DND-41 (cell line): Measurements from ENCODE around the gene BCAN.

Source experiments
- ATAC-seq: fragments of 200-7000 bp; cut with Tn5 transposase; 3 replicates; pipeline ENCODE4 v1.9.1; 2021; ENCODE audit warnings: low read depth; ENCODE audit not compliant: insufficient read depth
- DNase-seq: peaks from one replicate; pipeline ENCODE4 v3.0.0-alpha.2; 2020
- H2AFZ ChIP-seq: 2 replicates; pipeline ENCODE4 v1.6.0; 2012; ENCODE audit warnings: low read depth, low read length
- H3K27ac ChIP-seq: 2 replicates; pipeline ENCODE4 v1.5.1; 2012; ENCODE audit warnings: low read length, inconsistent platforms
- H3K27me3 ChIP-seq: fragments of 200-600 bp; sonication (generic); 2 replicates; pipeline ENCODE4 v1.6.0; 2012; ENCODE audit warnings: low read length, mild to moderate bottlenecking, inconsistent platforms; ENCODE audit not compliant: insufficient read depth, poor library complexity
- H3K36me3 ChIP-seq: 2 replicates; pipeline ENCODE4 v1.5.1; 2012; ENCODE audit warnings: low read length, inconsistent platforms; ENCODE audit not compliant: insufficient read depth
- H3K4me1 ChIP-seq: 2 replicates; pipeline ENCODE4 v1.5.1; 2012; ENCODE audit warnings: mild to moderate bottlenecking, low read length; ENCODE audit not compliant: insufficient read depth
- H3K4me2 ChIP-seq: 2 replicates; pipeline ENCODE4 v1.6.0; 2012; ENCODE audit warnings: mild to moderate bottlenecking, moderate library complexity, low read length, inconsistent platforms; ENCODE audit not compliant: insufficient read depth
- H3K4me3 ChIP-seq, 2 experiments: fragments of 200-600 bp in 1 of 2; shearing (Covaris generic) in 1 of 2; 2 replicates each; pipeline ENCODE4 v1.5.1; 2012 to 2016; ENCODE audit warnings: inconsistent platforms in 2 of 2, low read length in 2 of 2, mild to moderate bottlenecking in 2 of 2, low read depth in 1 of 2, moderate library complexity in 1 of 2
- H3K79me2 ChIP-seq: 2 replicates; pipeline ENCODE4 v1.6.0; 2012; ENCODE audit warnings: low read length, inconsistent platforms; ENCODE audit not compliant: insufficient read depth
- H3K9ac ChIP-seq: 2 replicates; pipeline ENCODE4 v1.6.0; 2012; ENCODE audit warnings: low read depth, mild to moderate bottlenecking, inconsistent platforms, low read length, moderate library complexity
- H3K9me3 ChIP-seq: 2 replicates; pipeline ENCODE4 v1.5.1; 2012; ENCODE audit warnings: low read length, moderate library complexity, mild to moderate bottlenecking, inconsistent platforms; ENCODE audit not compliant: insufficient read depth, severe bottlenecking
- H4K20me1 ChIP-seq: 2 replicates; pipeline ENCODE4 v1.6.0; 2012; ENCODE audit warnings: low read length; ENCODE audit not compliant: insufficient read depth
- CTCF ChIP-seq: IDR thresholded peaks from 2 replicates; pipeline ENCODE4 v1.5.1; 2012; ENCODE audit warnings: borderline replicate concordance, low read length, moderate library complexity, mild to moderate bottlenecking; ENCODE audit not compliant: poor library complexity, severe bottlenecking; ENCODE audit errors: extremely low read depth
- EZH2 ChIP-seq: IDR thresholded peaks from 3 replicates; pipeline ENCODE4 v1.6.1; 2012; ENCODE audit warnings: borderline replicate concordance, low read depth, mild to moderate bottlenecking, moderate library complexity, low read length, inconsistent platforms; ENCODE audit not compliant: severe bottlenecking

BCAN gene

GRCh38 chr1:156615946-156616345 lies 26.0 kb upstream of the BCAN start:
- H3K79me2 ChIP-seq: no peaks in the 10 kb centered on the region
- H3K27me3 ChIP-seq: peaks cover 7% of the 10 kb centered on the region
- no peak overlapping the region for H3K4me3 ChIP-seq
- no peaks in the 10 kb centered on the region for H4K20me1 ChIP-seq
- H3K9me3 ChIP-seq: no peaks in the 10 kb centered on the region
- H3K4me1 ChIP-seq: no peaks in the 10 kb centered on the region
- DNase-seq: no peak
- H3K36me3 ChIP-seq: no peaks in the 10 kb centered on the region
- ATAC-seq: no peak
- no peak for TF ChIP-seq CTCF
- TF ChIP-seq EZH2: no peak
- H3K4me2 ChIP-seq: no peak overlapping the region
- H2AFZ ChIP-seq: no peak overlapping the region
- H3K27ac ChIP-seq: no peak overlapping the region
- no peak overlapping the region for H3K9ac ChIP-seq

DNA sequence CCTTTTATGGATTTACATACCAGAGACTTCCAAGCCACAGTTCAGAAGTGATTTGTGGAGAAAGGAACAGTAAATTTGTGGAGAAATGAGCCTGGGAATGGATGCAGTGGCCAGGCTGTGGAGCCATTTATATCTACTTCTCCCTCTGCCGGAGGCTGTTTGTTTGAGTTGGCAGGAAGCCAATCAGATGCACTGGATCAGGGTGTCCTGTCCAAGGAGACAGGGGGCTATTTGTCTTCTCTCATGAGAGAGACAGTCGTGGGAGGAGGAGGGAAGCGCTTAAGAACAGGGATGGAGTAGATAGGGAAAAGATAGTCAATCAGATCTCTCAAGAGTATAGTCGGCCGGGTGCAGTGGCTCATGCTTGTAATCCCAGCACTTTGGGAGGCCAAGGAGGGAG lies 25.5 kb upstream of the BCAN start:
- no peak overlapping the region for H3K27ac ChIP-seq
- no peak for TF ChIP-seq EZH2
- TF ChIP-seq CTCF: no peak
- H3K9me3 ChIP-seq: no peaks in the 10 kb centered on the region
- no peaks in the 10 kb centered on the region for H3K79me2 ChIP-seq
- no peaks in the 10 kb centered on the region for H4K20me1 ChIP-seq
- H3K9ac ChIP-seq: no peak overlapping the region
- H2AFZ ChIP-seq: no peak overlapping the region
- H3K4me1 ChIP-seq: no peaks in the 10 kb centered on the region
- H3K27me3 ChIP-seq: peaks cover 7% of the 10 kb centered on the region
- no peak for ATAC-seq
- H3K36me3 ChIP-seq: no peaks in the 10 kb centered on the region
- H3K4me3 ChIP-seq: no peak overlapping the region
- no peak for DNase-seq
- H3K4me2 ChIP-seq: no peak overlapping the region

DNA sequence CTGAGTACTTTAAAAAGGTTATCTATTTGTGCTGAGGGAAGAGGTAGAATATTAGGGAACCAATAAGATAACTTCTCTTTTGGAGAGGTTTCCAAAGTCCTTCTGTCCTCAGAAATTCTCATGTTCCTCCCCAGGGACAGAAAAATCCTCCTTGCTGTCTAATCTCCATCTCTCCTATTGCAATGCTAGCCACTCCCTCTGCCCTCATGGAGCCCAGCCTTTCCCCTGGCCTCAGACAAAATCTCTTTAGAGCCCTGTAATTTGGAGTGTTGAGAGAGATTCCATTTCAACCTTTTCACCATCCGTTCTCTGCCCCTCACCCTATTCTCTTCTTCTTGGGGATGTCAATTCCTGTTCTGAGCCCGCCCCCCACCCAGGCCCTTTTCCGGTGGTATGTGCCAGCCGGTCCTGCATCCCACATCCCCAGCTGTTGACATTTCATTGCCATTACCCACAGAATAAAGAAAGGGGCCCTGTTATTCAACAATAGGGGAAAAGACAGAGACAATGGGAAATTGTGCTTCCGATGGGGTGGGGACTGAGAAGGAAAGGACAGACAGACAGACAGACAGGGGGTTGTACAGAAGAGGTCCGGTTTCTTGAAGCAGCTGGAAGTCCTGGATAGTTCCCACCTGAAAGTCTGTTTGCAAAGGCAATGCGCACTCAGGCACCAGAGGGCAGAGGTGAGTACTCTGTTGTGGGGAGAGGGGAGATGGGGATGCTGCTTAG lies 22.9 kb upstream of the BCAN start, which contains the start of gene HAPLN2:
TSS of gene HAPLN2 (plus strand) at position 563 of the 729 bp plus-strand sequence. CDS start 4,076 bp downstream, outside the sequence.
- no peaks in the 10 kb centered on the region for H3K36me3 ChIP-seq
- no peaks in the 10 kb centered on the region for H3K79me2 ChIP-seq
- peak; percentile 67 for ATAC-seq
- no peak within 1 kb of the TSS for H3K9ac ChIP-seq
- H2AFZ ChIP-seq: no peak within 1 kb of the TSS
- no peak within 1 kb of the TSS for H3K4me2 ChIP-seq
- peaks cover 7% of the 10 kb centered on the region for H3K27me3 ChIP-seq
- TF ChIP-seq EZH2: no peak
- TF ChIP-seq CTCF: peak; percentile 67
- DNase-seq: peak; percentile 36
- no peak within 1 kb of the TSS for H3K27ac ChIP-seq
- no peaks in the 10 kb centered on the region for H3K4me1 ChIP-seq
- H4K20me1 ChIP-seq: no peaks in the 10 kb centered on the region
- no peaks in the 10 kb centered on the region for H3K9me3 ChIP-seq
- H3K4me3 ChIP-seq: no peak within 1 kb of the TSS
